ENCODE data around the gene LRP1B.

LRP1B gene

GRCh38 chr2:140401056-140401455 lies 1729.8 kb downstream of the LRP1B start:
- no peaks in the 10 kb centered on the region for H3K27me3 Mint-ChIP-seq (ENCODE audit: low read depth)
- no peak overlapping the region for H3K4me3 Mint-ChIP-seq
- TF ChIP-seq CTCF (IDR thresholded peaks at IDR 0.05; ENCODE audit: unreplicated experiment in 3 of 3), result no peak
- no peaks in the 10 kb centered on the region for H3K4me1 Mint-ChIP-seq
- H3K9me3 Mint-ChIP-seq, result peaks cover 29% of the 10 kb centered on the region
- no peak overlapping the region for H3K27ac Mint-ChIP-seq
- peaks cover 12% of the 10 kb centered on the region for H3K36me3 Mint-ChIP-seq (ENCODE audit: low read depth)

- H3K4me1 Mint-ChIP-seq, result no peaks in the 10 kb centered on the region
- no peaks in the 10 kb centered on the region for H3K27me3 Mint-ChIP-seq (ENCODE audit: low read depth)
- no peak overlapping the region for H3K27ac Mint-ChIP-seq
- no peaks in the 10 kb centered on the region for H3K9me3 Mint-ChIP-seq
- no peaks in the 10 kb centered on the region for H3K36me3 Mint-ChIP-seq (ENCODE audit: low read depth)
- TF ChIP-seq CTCF (IDR thresholded peaks at IDR 0.05; ENCODE audit: unreplicated experiment in 3 of 3), result no peak
- H3K4me3 Mint-ChIP-seq, result no peak overlapping the region
Observed at GRCh38 chr2:140392824-140393223, 1738.0 kb downstream of the LRP1B start.

GRCh38 chr2:140384946-140385345 lies 1745.9 kb downstream of the LRP1B start:
- no peak for TF ChIP-seq CTCF (IDR thresholded peaks at IDR 0.05; ENCODE audit: unreplicated experiment in 3 of 3)
- H3K36me3 Mint-ChIP-seq (ENCODE audit: low read depth), result no peaks in the 10 kb centered on the region
- H3K4me1 Mint-ChIP-seq, result no peaks in the 10 kb centered on the region
- no peak overlapping the region for H3K4me3 Mint-ChIP-seq
- no peaks in the 10 kb centered on the region for H3K27me3 Mint-ChIP-seq (ENCODE audit: low read depth)
- H3K27ac Mint-ChIP-seq, result no peak overlapping the region
- no peaks in the 10 kb centered on the region for H3K9me3 Mint-ChIP-seq

- H3K27me3 Mint-ChIP-seq (ENCODE audit: low read depth), result no peaks in the 10 kb centered on the region
- H3K4me1 Mint-ChIP-seq, result no peaks in the 10 kb centered on the region
- H3K36me3 Mint-ChIP-seq (ENCODE audit: low read depth), result no peaks in the 10 kb centered on the region
- H3K4me3 Mint-ChIP-seq, result no peak overlapping the region
- TF ChIP-seq CTCF (IDR thresholded peaks at IDR 0.05; ENCODE audit: unreplicated experiment in 3 of 3), result no peak
- H3K27ac Mint-ChIP-seq, result no peak overlapping the region
- no peaks in the 10 kb centered on the region for H3K9me3 Mint-ChIP-seq
Observed at GRCh38 chr2:140383781-140384180, 1747.0 kb downstream of the LRP1B start.

GRCh38 chr2:140376686-140377085 lies 1754.1 kb downstream of the LRP1B start:
- H3K27me3 Mint-ChIP-seq (ENCODE audit: low read depth), result no peaks in the 10 kb centered on the region
- H3K9me3 Mint-ChIP-seq, result no peaks in the 10 kb centered on the region
- no peak overlapping the region for H3K4me3 Mint-ChIP-seq
- no peaks in the 10 kb centered on the region for H3K4me1 Mint-ChIP-seq
- H3K36me3 Mint-ChIP-seq (ENCODE audit: low read depth), result no peaks in the 10 kb centered on the region
- no peak overlapping the region for H3K27ac Mint-ChIP-seq
- TF ChIP-seq CTCF (IDR thresholded peaks at IDR 0.05; ENCODE audit: unreplicated experiment in 3 of 3), result no peak

- Mint-ChIP-seq H3K4me1 (no peaks in the 10 kb centered on the region), H3K4me3 (no peak overlapping the region), H3K27ac (no peak overlapping the region), H3K36me3 (ENCODE audit: low read depth) (no peaks in the 10 kb centered on the region), H3K27me3 (ENCODE audit: low read depth) (no peaks in the 10 kb centered on the region), H3K9me3 (no peaks in the 10 kb centered on the region)
- TF ChIP-seq CTCF (IDR thresholded peaks at IDR 0.05; ENCODE audit: unreplicated experiment in 3 of 3), result no peak
Observed at GRCh38 chr2:140363131-140363530, 1767.7 kb downstream of the LRP1B start.

Measured in nephron (organoid).